GM12878 (cell line): ENCODE results near the gene MAMDC2. TPM values are rescaled to one million over a fixed set of nuclear protein-coding genes. Genes with fewer than 3 reads are reported as not detected.

ENCODE experiments used
- ATAC-seq: fragments of 200-7000 bp; cut with Tn5 transposase; 3 replicates; pipeline ENCODE4 v1.9.1; 2020; ENCODE audit warnings: mild to moderate bottlenecking, moderate library complexity
- BruUV-seq: library from RNA; stranded (reverse); fragments of 400-500 nt; replicated peaks from 2 replicates; lab custom pipeline; 2021; lab: Mats Ljungman, UMichigan
- CTCF ChIA-PET: fragments of 300-600 bp; sonication (Branson Sonifier 250); formaldehyde crosslinking; extraction: SDS; loops from one replicate; lab custom pipeline; 2021; ENCODE audit warnings: inconsistent platforms; lab: Yijun Ruan, JAX
- POLR2A ChIA-PET: fragments of 350-600 bp; formaldehyde crosslinking; extraction: SDS; loops from one replicate; lab custom pipeline; 2021; ENCODE audit warnings: inconsistent platforms; lab: Charles Lee
- RAD21 ChIA-PET: fragments of 300-600 bp; sonication (Branson Sonifier 250); formaldehyde crosslinking; loops from one replicate; lab custom pipeline; 2023; ENCODE audit warnings: antibody characterized with exemption; ENCODE audit not compliant: unreplicated experiment; lab: Charles Lee
- SMC1A ChIA-PET: fragments of 300-600 bp; sonication (Branson Sonifier 250); formaldehyde crosslinking; loops from one replicate; lab custom pipeline; 2023; ENCODE audit not compliant: unreplicated experiment, uncharacterized antibody; lab: Charles Lee
- DNase-seq: peaks from one replicate; pipeline ENCODE4 v3.0.0-alpha.2; 2011; ENCODE audit warnings: low read depth, low spot score
- FAIRE-seq: peaks from 3 replicates; lab custom pipeline; 2011; peaks lifted over from hg19 to GRCh38; lab: Jason Lieb, UNC
- H2AFZ ChIP-seq: 2 replicates; pipeline ENCODE4 v1.6.0; 2011; ENCODE audit warnings: low read depth, low read length, control low read depth; ENCODE audit not compliant: control insufficient read depth
- H3K27ac ChIP-seq: 2 replicates; pipeline ENCODE4 v1.5.1; 2011; ENCODE audit warnings: control low read depth; ENCODE audit not compliant: control insufficient read depth, insufficient read depth
- H3K27me3 ChIP-seq, 2 experiments: replicated peaks in 1 of 2; 2 replicates each; pipeline versions ENCODE4 v1.6.0 to v1.6.1; 2011; ENCODE audit warnings: low read length in 1 of 2; ENCODE audit not compliant: control insufficient read depth in 2 of 2, insufficient read depth in 2 of 2
- H3K36me3 ChIP-seq, 2 experiments: 2 replicates each; pipeline ENCODE4 v1.5.1; 2011; ENCODE audit warnings: low read length in 1 of 2; ENCODE audit not compliant: control insufficient read depth in 2 of 2, insufficient read depth in 2 of 2
- H3K4me1 ChIP-seq: 2 replicates; pipeline ENCODE4 v1.6.1; 2011; ENCODE audit warnings: mild to moderate bottlenecking, low read length, moderate library complexity, mixed read lengths; ENCODE audit not compliant: control insufficient read depth, insufficient read depth
- H3K4me2 ChIP-seq: 2 replicates; pipeline ENCODE4 v1.6.0; 2011; ENCODE audit warnings: control low read depth; ENCODE audit not compliant: control insufficient read depth, insufficient read depth
- H3K4me3 ChIP-seq: fragments of 200-600 bp; sonication (generic); 2 replicates; pipeline ENCODE4 v1.5.1; 2016
- H3K79me2 ChIP-seq: 2 replicates; pipeline ENCODE4 v1.6.0; 2011; ENCODE audit warnings: low read length; ENCODE audit not compliant: control insufficient read depth, insufficient read depth
- H3K9ac ChIP-seq: 2 replicates; pipeline ENCODE4 v1.8.0; 2011; ENCODE audit warnings: low read length, control low read depth, mixed read lengths; ENCODE audit not compliant: control insufficient read depth, insufficient read depth
- H3K9me3 ChIP-seq: replicated peaks from 3 replicates; pipeline ENCODE4 v1.5.1; 2011; ENCODE audit warnings: mild to moderate bottlenecking, low read length; ENCODE audit not compliant: control insufficient read depth, insufficient read depth
- H4K20me1 ChIP-seq: 2 replicates; pipeline ENCODE4 v1.6.0; 2011; ENCODE audit not compliant: control insufficient read depth, insufficient read depth
- ATF7 ChIP-seq: fragments of 450-650 bp; IDR thresholded peaks from 2 replicates; pipeline ENCODE4 v1.6.1; 2016; ENCODE audit warnings: low read depth, mild to moderate bottlenecking
- CBFB ChIP-seq: IDR thresholded peaks from 2 replicates; pipeline ENCODE4 v1.6.1; 2016; ENCODE audit warnings: antibody characterized with exemption, low read depth
- CHD1 ChIP-seq: IDR thresholded peaks from 2 replicates; pipeline ENCODE4 v1.6.1; 2012; ENCODE audit warnings: low read depth, low read length, improper control_type of control experiment
- CHD4 ChIP-seq: fragments of 200-600 bp; sonication (generic); IDR thresholded peaks from 2 replicates; pipeline ENCODE4 v1.6.1; 2016; ENCODE audit warnings: mild to moderate bottlenecking
- IRF4 ChIP-seq: IDR thresholded peaks from 2 replicates; pipeline ENCODE4 v1.6.1; 2011; ENCODE audit warnings: low read depth, low read length
- MTA2 ChIP-seq: fragments of 450-650 bp; IDR thresholded peaks from 2 replicates; pipeline ENCODE4 v1.6.1; 2016; ENCODE audit warnings: low read depth, mild to moderate bottlenecking, moderate library complexity
- RELA ChIP-seq: fragments of 450-650 bp; IDR thresholded peaks from 2 replicates; pipeline ENCODE4 v1.8.0; 2014; ENCODE audit warnings: borderline replicate concordance; ENCODE audit not compliant: partially characterized antibody
- SP1 ChIP-seq: IDR thresholded peaks from one replicate; pipeline ENCODE4 v1.6.1; 2011; ENCODE audit warnings: low read depth, low read length
- SRF ChIP-seq, 2 experiments: IDR thresholded peaks; 2 replicates each; pipeline ENCODE4 v1.6.1; 2011; ENCODE audit warnings: low read depth in 2 of 2, low read length in 2 of 2, mild to moderate bottlenecking in 1 of 2, moderate library complexity in 1 of 2
- ZSCAN29 ChIP-seq: fragments of 450-650 bp; IDR thresholded peaks from 2 replicates; pipeline ENCODE4 v1.6.1; 2017; ENCODE audit warnings: mild to moderate bottlenecking, moderate library complexity
- WGBS: methylation state at CpG from one replicate; pipeline ENCODE4 v1.1.6; 2016; ENCODE audit warnings: low lambda C conversion rate; ENCODE audit not compliant: insufficient replicate concordance, insufficient coverage; ENCODE audit errors: missing lambda C conversion rate; 5-methylcytosine and 5-hydroxymethylcytosine counted together
- in situ Hi-C: fragments of 300-500 bp; cut with MboI; formaldehyde crosslinking; loops from 9 replicates; pipeline ENCODE4 v1.14.3; 2018; ENCODE audit warnings: mixed read lengths
- intact Hi-C: fragments of 100-400 bp; cut with micrococcal nuclease; formaldehyde crosslinking; loops from one replicate; pipeline ENCODE4 v1.14.2; 2022; ENCODE audit not compliant: unreplicated experiment
- polyA plus RNA-seq, 11 experiments: library from polyadenylated mRNA; depleted of rRNA in 4 of 11; unstranded in 6 of 11; stranded (reverse) in 5 of 11; fragments of >200 nt; fragmentation: Nextera tagmentation in 4 of 11; fragmentation: Illumina TruSeq in 1 of 11; extraction: Ambion mirVana in 4 of 11; extraction: Trizol in 1 of 11; gene quantifications; 1 replicate in 1 of 11; 2 replicates in 10 of 11; pipeline versions ENCODE4 v1.2.1 to v1.2.3, GENCODE V29; 2011 to 2016; ENCODE audit warnings: inconsistent platforms in 2 of 11, missing spikeins in 2 of 11, low read depth in 1 of 11
- total RNA-seq, 4 experiments: library from RNA; depleted of rRNA in 3 of 4; stranded (reverse); fragments of >200 nt in 3 of 4; fragmentation: Illumina TruSeq in 1 of 4; extraction: Trizol in 1 of 4; gene quantifications; 2 replicates each; pipeline versions ENCODE4 v1.2.1 to v1.2.3, GENCODE V29; 2013 to 2021
- TF ChIP-seq, protein P1 (sequence below): IDR thresholded peaks from 2 replicates; pipeline ENCODE4 v1.6.1; 2011; ENCODE audit warnings: low read depth, mild to moderate bottlenecking, low read length, moderate library complexity, borderline replicate concordance; ENCODE audit errors: extremely low read depth
- TF ChIP-seq, protein P2 (sequence below): fragments of 450-650 bp; formaldehyde crosslinking; IDR thresholded peaks from 2 replicates; pipeline ENCODE4 v1.4.0; 2020; ENCODE audit warnings: mild to moderate bottlenecking, moderate library complexity
- TF ChIP-seq, protein P3 (sequence below): IDR thresholded peaks from 2 replicates; pipeline ENCODE4 v1.6.1; 2012; ENCODE audit warnings: low read depth, low read length, improper control_type of control experiment
- TF ChIP-seq, protein P4 (sequence below): IDR thresholded peaks from 2 replicates; pipeline ENCODE4 v1.6.1; 2012; ENCODE audit warnings: low read length, inconsistent platforms
- TF ChIP-seq, protein P5 (sequence below): fragments of 450-650 bp; IDR thresholded peaks from 2 replicates; pipeline ENCODE4 v1.6.1; 2018; ENCODE audit warnings: borderline replicate concordance, mild to moderate bottlenecking; ENCODE audit not compliant: partially characterized antibody

The MAMDC2 gene
- total and polyA plus RNA-seq, 10 of the 15 experiments (the other 5 are each of a cell fraction or from before 2014, with no cell fraction given) = 0.01 to 0.09 TPM; not detected in 8

DNA sequence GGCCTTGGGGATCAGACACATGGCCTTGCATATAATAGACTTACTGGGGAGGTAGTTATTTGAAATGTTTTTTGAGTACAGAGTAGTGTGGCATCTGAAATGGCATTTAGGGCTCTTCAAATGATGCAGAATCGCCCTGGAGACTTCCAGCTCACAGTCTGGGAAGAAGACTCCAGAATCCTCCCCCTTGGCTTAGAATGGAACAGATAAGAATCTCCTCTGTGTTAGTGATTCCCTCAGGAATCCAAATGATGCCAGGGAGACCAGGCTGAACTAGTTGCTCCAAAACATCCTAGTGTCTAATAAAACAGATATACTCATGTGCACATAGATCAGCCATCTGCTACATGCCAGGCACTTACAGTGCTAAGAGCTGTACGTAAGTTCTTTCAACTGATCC lies 176.6 kb downstream of the MAMDC2 start:
- no peak overlapping the region for H2AFZ ChIP-seq
- TF ChIP-seq CHD4 (no peak), ZSCAN29 (no peak), IRF4 (no peak), CHD1 (no peak), SRF (IDR thresholded peaks at IDR 0.05; ENCODE audit: low read depth in 2 of 2, low read length in 2 of 2) (no peak), RELA (no peak), MTA2 (no peak), ATF7 (no peak), SP1 (no peak), CBFB (no peak)
- TF ChIP-seq, protein P1, sequence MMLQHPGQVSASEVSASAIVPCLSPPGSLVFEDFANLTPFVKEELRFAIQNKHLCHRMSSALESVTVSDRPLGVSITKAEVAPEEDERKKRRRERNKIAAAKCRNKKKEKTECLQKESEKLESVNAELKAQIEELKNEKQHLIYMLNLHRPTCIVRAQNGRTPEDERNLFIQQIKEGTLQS = no peak
- TF ChIP-seq, protein P2, sequence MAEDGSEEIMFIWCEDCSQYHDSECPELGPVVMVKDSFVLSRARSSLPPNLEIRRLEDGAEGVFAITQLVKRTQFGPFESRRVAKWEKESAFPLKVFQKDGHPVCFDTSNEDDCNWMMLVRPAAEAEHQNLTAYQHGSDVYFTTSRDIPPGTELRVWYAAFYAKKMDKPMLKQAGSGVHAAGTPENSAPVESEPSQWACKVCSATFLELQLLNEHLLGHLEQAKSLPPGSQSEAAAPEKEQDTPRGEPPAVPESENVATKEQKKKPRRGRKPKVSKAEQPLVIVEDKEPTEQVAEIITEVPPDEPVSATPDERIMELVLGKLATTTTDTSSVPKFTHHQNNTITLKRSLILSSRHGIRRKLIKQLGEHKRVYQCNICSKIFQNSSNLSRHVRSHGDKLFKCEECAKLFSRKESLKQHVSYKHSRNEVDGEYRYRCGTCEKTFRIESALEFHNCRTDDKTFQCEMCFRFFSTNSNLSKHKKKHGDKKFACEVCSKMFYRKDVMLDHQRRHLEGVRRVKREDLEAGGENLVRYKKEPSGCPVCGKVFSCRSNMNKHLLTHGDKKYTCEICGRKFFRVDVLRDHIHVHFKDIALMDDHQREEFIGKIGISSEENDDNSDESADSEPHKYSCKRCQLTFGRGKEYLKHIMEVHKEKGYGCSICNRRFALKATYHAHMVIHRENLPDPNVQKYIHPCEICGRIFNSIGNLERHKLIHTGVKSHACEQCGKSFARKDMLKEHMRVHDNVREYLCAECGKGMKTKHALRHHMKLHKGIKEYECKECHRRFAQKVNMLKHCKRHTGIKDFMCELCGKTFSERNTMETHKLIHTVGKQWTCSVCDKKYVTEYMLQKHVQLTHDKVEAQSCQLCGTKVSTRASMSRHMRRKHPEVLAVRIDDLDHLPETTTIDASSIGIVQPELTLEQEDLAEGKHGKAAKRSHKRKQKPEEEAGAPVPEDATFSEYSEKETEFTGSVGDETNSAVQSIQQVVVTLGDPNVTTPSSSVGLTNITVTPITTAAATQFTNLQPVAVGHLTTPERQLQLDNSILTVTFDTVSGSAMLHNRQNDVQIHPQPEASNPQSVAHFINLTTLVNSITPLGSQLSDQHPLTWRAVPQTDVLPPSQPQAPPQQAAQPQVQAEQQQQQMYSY = no peak
- TF ChIP-seq, protein P3, sequence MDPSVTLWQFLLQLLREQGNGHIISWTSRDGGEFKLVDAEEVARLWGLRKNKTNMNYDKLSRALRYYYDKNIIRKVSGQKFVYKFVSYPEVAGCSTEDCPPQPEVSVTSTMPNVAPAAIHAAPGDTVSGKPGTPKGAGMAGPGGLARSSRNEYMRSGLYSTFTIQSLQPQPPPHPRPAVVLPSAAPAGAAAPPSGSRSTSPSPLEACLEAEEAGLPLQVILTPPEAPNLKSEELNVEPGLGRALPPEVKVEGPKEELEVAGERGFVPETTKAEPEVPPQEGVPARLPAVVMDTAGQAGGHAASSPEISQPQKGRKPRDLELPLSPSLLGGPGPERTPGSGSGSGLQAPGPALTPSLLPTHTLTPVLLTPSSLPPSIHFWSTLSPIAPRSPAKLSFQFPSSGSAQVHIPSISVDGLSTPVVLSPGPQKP = no peak
- TF ChIP-seq, protein P4, sequence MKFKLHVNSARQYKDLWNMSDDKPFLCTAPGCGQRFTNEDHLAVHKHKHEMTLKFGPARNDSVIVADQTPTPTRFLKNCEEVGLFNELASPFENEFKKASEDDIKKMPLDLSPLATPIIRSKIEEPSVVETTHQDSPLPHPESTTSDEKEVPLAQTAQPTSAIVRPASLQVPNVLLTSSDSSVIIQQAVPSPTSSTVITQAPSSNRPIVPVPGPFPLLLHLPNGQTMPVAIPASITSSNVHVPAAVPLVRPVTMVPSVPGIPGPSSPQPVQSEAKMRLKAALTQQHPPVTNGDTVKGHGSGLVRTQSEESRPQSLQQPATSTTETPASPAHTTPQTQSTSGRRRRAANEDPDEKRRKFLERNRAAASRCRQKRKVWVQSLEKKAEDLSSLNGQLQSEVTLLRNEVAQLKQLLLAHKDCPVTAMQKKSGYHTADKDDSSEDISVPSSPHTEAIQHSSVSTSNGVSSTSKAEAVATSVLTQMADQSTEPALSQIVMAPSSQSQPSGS = no peak
- TF ChIP-seq, protein P5, sequence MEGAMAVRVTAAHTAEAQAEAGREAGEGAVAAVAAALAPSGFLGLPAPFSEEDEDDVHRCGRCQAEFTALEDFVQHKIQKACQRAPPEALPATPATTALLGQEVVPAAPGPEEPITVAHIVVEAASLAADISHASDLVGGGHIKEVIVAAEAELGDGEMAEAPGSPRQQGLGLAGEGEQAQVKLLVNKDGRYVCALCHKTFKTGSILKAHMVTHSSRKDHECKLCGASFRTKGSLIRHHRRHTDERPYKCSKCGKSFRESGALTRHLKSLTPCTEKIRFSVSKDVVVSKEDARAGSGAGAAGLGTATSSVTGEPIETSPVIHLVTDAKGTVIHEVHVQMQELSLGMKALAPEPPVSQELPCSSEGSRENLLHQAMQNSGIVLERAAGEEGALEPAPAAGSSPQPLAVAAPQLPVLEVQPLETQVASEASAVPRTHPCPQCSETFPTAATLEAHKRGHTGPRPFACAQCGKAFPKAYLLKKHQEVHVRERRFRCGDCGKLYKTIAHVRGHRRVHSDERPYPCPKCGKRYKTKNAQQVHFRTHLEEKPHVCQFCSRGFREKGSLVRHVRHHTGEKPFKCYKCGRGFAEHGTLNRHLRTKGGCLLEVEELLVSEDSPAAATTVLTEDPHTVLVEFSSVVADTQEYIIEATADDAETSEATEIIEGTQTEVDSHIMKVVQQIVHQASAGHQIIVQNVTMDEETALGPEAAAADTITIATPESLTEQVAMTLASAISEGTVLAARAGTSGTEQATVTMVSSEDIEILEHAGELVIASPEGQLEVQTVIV = no peak
- TF ChIP-seq, all 136 proteins: peak for 0
- no peak for ATAC-seq
- H3K27me3 ChIP-seq = no peaks in the 10 kb centered on the region
- H3K79me2 ChIP-seq = no peaks in the 10 kb centered on the region
- SMC1A ChIA-PET = interaction anchor here (0.6 kb wide), 1 partner anchor 179 kb away, joined by 3 read pairs; no protein-coding TSS in a partner anchor
- CTCF ChIA-PET = no interaction called here
- no peak for FAIRE-seq
- no peaks in the 10 kb centered on the region for H3K9me3 ChIP-seq
- no peak overlapping the region for H3K9ac ChIP-seq
- H3K36me3 ChIP-seq = no peaks in the 10 kb centered on the region
- no peaks in the 10 kb centered on the region for H4K20me1 ChIP-seq
- in situ Hi-C loops (no loop called here), intact Hi-C loops (loop anchor here (10.0 kb wide), 1 partner anchor 65 kb away; no protein-coding TSS in a partner anchor)
- H3K4me2 ChIP-seq = no peak overlapping the region
- no peaks in the 10 kb centered on the region for H3K4me1 ChIP-seq
- POLR2A ChIA-PET = no interaction called here
- DNase-seq = no peak
- RAD21 ChIA-PET = no interaction called here
- no TSS peak for BruUV-seq
- WGBS = 32% methylated on average over 2 of the region's 2 CpGs
- no peak overlapping the region for H3K27ac ChIP-seq
- no peak overlapping the region for H3K4me3 ChIP-seq
